Activated CD4-positive, alpha-beta T cell treated with anti-CD3 and anti-CD28 coated beads for 4 hours (primary cell): Measurements from ENCODE around the gene TRMO.

Source experiments
- DNase-seq, 2 donors: peaks; one replicate each; pipeline ENCODE4 v3.0.0-alpha.2; 2020

TRMO gene

DNA sequence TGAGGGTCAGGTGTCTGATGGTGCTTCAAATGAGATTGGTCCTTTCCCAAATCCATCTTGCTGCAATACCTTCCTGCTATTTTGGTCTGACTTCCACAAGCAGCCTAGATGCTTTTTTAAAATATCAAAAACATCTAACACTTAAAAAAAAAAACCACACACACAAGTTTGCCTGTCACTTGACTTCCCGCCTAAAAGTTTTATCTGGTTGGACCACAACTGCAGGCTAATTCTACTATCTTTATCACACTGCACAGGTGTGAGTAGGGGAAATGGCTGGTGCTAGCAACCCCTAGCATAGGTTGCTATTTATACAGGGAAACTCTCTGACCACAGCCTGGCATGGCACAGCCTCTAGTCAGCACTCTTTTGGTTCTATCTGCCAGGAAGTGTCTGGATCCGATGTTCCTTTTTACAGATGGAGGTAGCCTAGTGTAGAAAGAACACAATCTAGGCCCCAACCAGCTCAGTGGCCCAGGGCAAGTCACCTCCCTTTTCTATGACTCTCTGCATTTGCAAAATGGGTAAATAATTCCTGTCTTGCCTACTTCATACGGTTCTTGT is 15.9 kb upstream of the TRMO start, which contains the start of gene HEMGN:
Gene HEMGN, minus strand, starts transcription at position 92 of the 564 bp plus-strand sequence. Its CDS starts 36 bp downstream, at position 56.
- no peak for DNase-seq

GRCh38 chr9:97936998-97937397 is 14.7 kb upstream of the TRMO start:
- DNase-seq = no peak

- DNase-seq = no peak
Measured at GRCh38 chr9:97935276-97935675, 13.0 kb upstream of the TRMO start.

DNA sequence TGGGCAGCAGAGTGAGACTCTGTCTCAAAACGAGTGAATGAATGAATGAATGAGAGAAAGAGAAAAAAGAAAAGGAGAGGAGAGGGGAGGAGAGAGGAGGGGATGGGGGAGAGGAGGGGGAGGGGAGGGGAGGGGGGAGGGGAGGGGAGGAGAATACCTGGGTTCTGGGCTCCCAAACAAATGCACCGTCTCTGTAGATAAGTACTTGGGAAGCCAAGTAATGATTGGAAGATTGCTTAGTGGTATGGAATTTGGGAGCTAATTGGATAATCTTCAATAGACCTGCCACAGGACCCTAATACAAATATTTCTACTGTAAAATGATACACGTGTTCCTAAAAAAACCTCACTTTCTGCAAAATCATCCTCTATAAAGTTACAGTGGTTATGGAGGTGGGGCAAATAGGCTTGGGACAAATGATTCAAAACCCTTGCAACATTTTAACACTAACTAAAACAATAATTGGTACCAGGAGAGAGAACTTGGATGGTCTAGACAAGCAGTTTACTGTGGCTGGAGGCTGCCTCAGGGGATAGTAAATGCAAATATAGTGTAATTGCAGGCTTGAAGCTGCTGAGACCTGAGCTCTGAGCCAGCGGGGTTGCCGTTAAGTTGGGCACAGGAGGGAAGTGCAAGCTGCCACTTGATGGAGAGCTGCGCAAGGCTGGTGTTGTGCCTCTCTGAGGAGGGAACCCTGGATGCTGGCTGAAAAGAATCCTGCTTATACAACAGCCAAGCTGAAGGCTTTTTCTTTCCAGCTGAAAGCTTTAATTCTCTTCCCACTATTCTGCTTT is 12.2 kb upstream of the TRMO start:
- DNase-seq = no peak

DNA sequence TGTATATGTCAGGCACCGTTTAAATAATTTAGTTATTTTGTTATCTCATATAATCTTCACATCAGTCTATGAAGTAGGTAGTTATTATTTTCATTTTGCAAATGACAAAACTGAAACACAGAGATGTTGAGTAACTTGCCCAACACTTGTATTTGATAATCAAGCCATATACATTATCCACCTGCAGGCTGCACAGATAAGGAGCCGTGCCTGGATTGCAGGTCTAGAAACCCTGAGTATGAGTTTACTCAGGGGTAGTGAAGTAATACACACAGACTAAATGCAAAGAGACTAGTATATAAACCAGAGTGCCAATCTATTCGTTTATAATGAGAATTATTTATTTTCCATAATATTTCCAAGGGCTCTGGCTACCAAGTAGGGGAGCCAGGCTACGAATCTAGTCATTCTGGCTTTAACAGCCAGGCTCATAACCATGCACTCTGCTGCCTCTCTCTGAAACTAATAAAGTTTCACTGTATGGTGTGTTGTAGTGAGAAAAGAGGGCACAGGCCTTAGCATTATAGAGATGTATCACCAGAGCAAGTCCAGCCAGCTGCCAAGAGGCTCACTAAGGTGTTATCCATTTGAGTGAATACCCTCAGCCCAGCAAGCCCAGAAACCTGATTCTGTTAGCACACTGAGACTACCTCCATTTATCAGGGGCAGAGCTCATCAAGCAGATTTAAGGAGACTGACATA is 11.1 kb upstream of the TRMO start:
- no peak for DNase-seq

DNA sequence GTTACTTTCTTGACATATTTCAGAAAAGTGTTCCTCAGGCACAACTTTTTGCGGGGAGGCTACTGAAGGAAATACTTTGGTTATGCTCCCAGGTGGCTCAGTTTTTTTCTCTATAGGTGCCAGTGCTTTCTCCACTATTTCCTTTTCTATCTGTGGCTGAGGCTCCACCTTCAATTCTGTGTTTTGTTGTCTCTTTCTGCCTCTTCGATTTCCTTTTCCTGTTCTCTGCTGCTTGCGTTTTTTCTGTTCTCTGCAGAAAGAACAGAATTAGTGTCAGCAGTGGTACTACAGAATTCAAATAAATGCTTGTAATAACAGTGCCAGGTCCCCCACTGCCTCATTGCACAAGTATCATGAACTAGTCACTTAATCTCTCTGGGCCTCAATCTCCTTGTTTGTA is 8.7 kb upstream of the TRMO start:
- DNase-seq = no peak

GRCh38 chr9:97928986-97929604 is 6.8 kb upstream of the TRMO start:
- no peak for DNase-seq

GRCh38 chr9:97925497-97926334 is 3.4 kb upstream of the TRMO start:
- DNase-seq = no peak

DNA sequence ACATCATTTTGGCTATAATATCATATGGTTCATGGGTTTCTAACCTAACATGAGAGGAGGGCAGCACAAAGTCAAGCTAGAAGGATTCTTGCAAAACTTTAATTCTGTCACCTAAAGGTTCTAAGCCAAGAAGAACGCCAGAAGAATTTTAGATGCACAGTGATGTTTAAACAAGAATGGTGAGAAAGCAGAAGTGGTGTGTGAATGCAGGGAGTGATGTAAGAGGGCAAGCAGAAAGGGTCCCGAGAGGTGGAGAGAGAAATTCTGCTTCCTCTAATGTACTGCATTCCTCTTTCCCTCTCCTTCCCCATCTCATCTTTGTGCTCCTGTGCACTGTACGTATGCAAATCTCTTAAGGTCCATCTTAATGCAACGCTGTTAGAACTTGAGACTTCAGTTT is 2.1 kb upstream of the TRMO start:
- no peak for DNase-seq

GRCh38 chr9:97923529-97924108 is 1.3 kb upstream of the TRMO start:
- peak; percentile 72 to 78 for DNase-seq

DNA sequence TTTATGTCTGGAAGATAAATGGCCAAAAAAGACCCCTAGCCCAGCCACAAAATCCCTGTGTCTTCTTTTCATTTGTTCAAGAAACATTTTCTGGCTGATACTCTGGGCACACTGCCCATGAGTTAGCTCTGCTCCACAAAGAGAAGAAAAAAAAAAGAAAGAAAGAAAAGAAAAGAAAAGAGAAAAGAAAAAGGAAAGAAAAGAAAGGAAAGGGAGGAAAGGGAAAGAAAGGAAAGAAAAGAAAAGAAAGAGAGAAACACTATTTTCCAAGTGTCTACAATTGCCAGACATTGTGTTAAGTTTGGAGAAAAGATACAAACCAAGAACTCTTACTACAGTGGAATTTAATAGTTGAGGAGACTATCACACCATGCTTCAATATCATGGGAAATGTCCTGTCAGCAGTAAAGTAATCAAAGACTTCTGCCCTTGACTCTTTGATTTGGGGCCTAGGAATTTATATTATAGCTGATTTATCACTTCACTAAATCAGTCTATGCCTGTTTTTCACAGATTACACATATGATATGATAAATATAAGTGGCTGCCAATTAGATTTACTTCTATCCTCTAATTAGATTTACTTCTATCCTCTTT is 3.0 kb downstream of the TRMO start:
- DNase-seq = no peak

DNA sequence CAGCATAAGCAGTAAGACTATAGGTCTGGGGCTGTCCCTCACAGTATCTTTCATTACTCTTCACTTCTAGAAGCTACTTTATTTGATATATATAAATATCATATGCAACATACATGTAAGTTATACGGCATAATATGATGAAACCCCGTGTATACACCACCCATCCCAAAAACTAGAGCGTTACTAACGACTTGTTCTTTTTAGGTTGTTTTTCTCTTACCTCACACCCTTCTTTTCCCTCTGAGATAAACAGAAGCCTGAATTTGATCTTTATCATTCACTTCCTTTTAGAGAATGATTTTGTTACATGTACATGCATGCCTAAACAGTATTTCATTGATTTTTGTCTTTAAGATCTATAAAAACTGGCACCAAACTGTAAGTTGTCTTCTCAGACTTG is 3.7 kb downstream of the TRMO start:
- DNase-seq = no peak

- no peak for DNase-seq
Measured at GRCh38 chr9:97911970-97912369, 10.3 kb downstream of the TRMO start.

GRCh38 chr9:97911528-97911927 is 10.8 kb downstream of the TRMO start:
- no peak for DNase-seq

DNA sequence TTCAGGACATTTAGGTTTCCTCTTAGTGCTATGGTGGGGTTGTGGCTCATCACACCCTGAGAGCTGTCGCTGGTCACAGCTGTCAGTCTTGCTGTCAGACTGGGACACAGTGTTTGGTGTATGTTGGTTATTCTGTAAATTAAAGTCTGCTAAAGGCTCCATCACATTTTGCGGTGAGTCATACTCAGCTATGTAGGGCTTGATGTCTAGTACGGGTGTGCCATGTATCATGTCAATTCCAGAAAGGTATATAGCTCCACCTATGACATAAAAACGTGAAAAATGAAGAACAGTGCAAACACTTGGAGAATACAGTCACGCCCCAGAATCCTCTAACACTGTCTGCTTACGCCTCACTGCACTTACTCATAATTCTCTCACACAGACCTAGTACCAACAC is 11.9 kb downstream of the TRMO start:
- DNase-seq = no peak

GRCh38 chr9:97908705-97909104 is 13.6 kb downstream of the TRMO start:
- DNase-seq = no peak

GRCh38 chr9:97907632-97908031 is 14.7 kb downstream of the TRMO start:
- no peak for DNase-seq

DNA sequence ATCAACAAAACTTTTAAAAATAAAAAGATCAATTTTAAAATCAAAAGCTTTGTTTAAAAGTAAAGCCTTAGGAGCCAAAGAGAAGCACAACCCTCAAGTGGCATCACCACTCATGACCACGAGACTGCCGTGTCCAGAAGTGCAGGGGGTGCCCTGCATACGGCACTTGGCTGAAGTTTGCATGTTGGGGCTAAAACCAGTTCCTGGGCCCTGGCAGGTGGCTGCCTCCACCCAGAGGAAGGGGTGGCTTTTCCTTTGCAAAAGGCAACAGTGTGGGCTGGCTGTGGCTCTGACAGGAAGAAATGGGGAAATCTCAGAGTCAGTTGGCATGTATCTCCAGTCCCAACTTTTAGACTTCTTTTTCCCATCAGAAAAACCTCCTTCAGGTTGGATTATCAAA is 15.3 kb downstream of the TRMO start:
- DNase-seq = no peak

- DNase-seq = peak; percentile 31 to 53
Measured at GRCh38 chr9:97906236-97906831, 16.0 kb downstream of the TRMO start.

- peak; percentile 56 to 58 for DNase-seq
Measured at GRCh38 chr9:97905228-97905627, 17.1 kb downstream of the TRMO start.

GRCh38 chr9:97904725-97905124 is 17.6 kb downstream of the TRMO start:
- peak in 1 of 2 donors; percentile 27 for DNase-seq
